HCT116 (cell line): ENCODE results near the gene PTOV1.

ENCODE experiments used
- CBX3 ChIP-seq: IDR thresholded peaks from 2 replicates; pipeline ENCODE4 v1.6.1; 2012; ENCODE audit warnings: low read depth
- FOSL1 ChIP-seq: IDR thresholded peaks from 2 replicates; pipeline ENCODE4 v1.6.1; 2012; ENCODE audit warnings: low read depth
- POLR2A ChIP-seq: IDR thresholded peaks from 2 replicates; pipeline ENCODE4 v1.7.0; 2011; ENCODE audit warnings: borderline replicate concordance; ENCODE audit not compliant: insufficient read depth, insufficient read length; ENCODE audit errors: extremely low read depth
- POLR2AphosphoS5 ChIP-seq: IDR thresholded peaks from 2 replicates; pipeline ENCODE4 v1.6.1; 2011; ENCODE audit warnings: mild to moderate bottlenecking, low read depth, low read length, moderate library complexity
- SP1 ChIP-seq: IDR thresholded peaks from 2 replicates; pipeline ENCODE4 v1.6.1; 2012; ENCODE audit warnings: low read depth
- SRF ChIP-seq: IDR thresholded peaks from 2 replicates; pipeline ENCODE4 v1.6.1; 2012; ENCODE audit warnings: low read depth
- YY1 ChIP-seq: IDR thresholded peaks from 2 replicates; pipeline ENCODE4 v1.6.1; 2011; ENCODE audit warnings: low read length, low read depth, moderate library complexity, mild to moderate bottlenecking; ENCODE audit not compliant: insufficient replicate concordance; ENCODE audit errors: extremely low read depth
- ZNF274 ChIP-seq: fragments of 200-500 bp; sonication (Bioruptor generic); IDR thresholded peaks from 2 replicates; pipeline ENCODE4 v1.6.1; 2014; ENCODE audit warnings: mild to moderate bottlenecking, low read depth, low read length, inconsistent platforms
- TF ChIP-seq, protein P1 (sequence below), 3 experiments: fragments of 200-600 bp in 1 of 3; sonication (generic) in 1 of 3; IDR thresholded peaks in 2 of 3; conservative IDR thresholded peaks in 1 of 3; 2 replicates each; pipeline ENCODE4 v1.5.1; 2012 to 2017; ENCODE audit warnings: low read depth in 2 of 3, low read length in 2 of 3, antibody characterized with exemption in 1 of 3, borderline replicate concordance in 1 of 3, control low read depth in 1 of 3, mild to moderate bottlenecking in 1 of 3, mixed read lengths in 1 of 3, mixed run types in 1 of 3, moderate library complexity in 1 of 3; ENCODE audit not compliant: insufficient read depth in 1 of 3
- TF ChIP-seq, protein P2 (sequence below): IDR thresholded peaks from 2 replicates; pipeline ENCODE4 v1.6.1; 2012
- TF ChIP-seq, protein P3 (sequence below): IDR thresholded peaks from 2 replicates; pipeline ENCODE4 v1.6.1; 2011; ENCODE audit warnings: mild to moderate bottlenecking, low read length, moderate library complexity; ENCODE audit not compliant: insufficient replicate concordance; ENCODE audit errors: extremely low read depth
- TF ChIP-seq, protein P4 (sequence below): IDR thresholded peaks from 2 replicates; pipeline ENCODE4 v1.6.1; 2012; ENCODE audit warnings: low read depth
- TF ChIP-seq, protein P5 (sequence below): IDR thresholded peaks from 2 replicates; pipeline ENCODE4 v1.6.1; 2012

DNA sequence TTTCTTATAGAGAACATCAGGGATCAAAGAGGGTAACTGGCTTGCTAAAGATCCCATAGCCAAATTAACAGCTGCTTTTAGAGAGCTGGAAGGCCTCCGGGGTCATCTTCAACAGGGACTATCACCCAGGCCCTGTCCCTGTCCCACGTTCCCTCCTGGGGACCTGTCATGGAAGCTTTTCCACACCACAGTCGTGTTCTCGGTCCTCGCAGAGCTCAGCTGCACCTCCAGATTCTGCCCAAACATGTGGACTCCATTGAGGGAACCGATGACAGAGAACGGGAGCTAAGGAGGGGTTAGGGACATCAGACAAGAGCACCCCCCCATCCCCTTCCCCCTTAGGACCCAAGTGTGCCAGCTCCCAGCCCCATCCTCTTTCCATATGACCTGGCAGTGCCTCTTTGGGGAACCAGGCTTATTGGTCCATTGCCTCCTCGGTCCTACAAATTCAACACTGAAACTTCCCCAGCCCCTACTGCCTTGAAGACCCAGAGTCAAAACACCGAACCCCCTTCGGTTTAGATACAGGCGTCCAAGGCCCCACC lies 38.4 kb upstream of the PTOV1 start:
- TF ChIP-seq, protein P1, sequence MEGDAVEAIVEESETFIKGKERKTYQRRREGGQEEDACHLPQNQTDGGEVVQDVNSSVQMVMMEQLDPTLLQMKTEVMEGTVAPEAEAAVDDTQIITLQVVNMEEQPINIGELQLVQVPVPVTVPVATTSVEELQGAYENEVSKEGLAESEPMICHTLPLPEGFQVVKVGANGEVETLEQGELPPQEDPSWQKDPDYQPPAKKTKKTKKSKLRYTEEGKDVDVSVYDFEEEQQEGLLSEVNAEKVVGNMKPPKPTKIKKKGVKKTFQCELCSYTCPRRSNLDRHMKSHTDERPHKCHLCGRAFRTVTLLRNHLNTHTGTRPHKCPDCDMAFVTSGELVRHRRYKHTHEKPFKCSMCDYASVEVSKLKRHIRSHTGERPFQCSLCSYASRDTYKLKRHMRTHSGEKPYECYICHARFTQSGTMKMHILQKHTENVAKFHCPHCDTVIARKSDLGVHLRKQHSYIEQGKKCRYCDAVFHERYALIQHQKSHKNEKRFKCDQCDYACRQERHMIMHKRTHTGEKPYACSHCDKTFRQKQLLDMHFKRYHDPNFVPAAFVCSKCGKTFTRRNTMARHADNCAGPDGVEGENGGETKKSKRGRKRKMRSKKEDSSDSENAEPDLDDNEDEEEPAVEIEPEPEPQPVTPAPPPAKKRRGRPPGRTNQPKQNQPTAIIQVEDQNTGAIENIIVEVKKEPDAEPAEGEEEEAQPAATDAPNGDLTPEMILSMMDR (IDR thresholded peaks at IDR 0.05 in 2 of 3, conservative IDR thresholded peaks at IDR 0.05 in 1 of 3; ENCODE audit: borderline replicate concordance in 1 of 3, insufficient read depth in 1 of 3, low read depth in 2 of 3, low read length in 2 of 3) = no peak
- TF ChIP-seq, protein P2, sequence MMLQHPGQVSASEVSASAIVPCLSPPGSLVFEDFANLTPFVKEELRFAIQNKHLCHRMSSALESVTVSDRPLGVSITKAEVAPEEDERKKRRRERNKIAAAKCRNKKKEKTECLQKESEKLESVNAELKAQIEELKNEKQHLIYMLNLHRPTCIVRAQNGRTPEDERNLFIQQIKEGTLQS = no peak
- TF ChIP-seq POLR2AphosphoS5 (no peak), POLR2A (no peak), ZNF274 (no peak), CBX3 (no peak), FOSL1 (no peak), YY1 (no peak), SRF (no peak), SP1 (no peak)
- TF ChIP-seq, protein P3, sequence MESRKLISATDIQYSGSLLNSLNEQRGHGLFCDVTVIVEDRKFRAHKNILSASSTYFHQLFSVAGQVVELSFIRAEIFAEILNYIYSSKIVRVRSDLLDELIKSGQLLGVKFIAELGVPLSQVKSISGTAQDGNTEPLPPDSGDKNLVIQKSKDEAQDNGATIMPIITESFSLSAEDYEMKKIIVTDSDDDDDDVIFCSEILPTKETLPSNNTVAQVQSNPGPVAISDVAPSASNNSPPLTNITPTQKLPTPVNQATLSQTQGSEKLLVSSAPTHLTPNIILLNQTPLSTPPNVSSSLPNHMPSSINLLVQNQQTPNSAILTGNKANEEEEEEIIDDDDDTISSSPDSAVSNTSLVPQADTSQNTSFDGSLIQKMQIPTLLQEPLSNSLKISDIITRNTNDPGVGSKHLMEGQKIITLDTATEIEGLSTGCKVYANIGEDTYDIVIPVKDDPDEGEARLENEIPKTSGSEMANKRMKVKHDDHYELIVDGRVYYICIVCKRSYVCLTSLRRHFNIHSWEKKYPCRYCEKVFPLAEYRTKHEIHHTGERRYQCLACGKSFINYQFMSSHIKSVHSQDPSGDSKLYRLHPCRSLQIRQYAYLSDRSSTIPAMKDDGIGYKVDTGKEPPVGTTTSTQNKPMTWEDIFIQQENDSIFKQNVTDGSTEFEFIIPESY = no peak
- TF ChIP-seq, protein P4, sequence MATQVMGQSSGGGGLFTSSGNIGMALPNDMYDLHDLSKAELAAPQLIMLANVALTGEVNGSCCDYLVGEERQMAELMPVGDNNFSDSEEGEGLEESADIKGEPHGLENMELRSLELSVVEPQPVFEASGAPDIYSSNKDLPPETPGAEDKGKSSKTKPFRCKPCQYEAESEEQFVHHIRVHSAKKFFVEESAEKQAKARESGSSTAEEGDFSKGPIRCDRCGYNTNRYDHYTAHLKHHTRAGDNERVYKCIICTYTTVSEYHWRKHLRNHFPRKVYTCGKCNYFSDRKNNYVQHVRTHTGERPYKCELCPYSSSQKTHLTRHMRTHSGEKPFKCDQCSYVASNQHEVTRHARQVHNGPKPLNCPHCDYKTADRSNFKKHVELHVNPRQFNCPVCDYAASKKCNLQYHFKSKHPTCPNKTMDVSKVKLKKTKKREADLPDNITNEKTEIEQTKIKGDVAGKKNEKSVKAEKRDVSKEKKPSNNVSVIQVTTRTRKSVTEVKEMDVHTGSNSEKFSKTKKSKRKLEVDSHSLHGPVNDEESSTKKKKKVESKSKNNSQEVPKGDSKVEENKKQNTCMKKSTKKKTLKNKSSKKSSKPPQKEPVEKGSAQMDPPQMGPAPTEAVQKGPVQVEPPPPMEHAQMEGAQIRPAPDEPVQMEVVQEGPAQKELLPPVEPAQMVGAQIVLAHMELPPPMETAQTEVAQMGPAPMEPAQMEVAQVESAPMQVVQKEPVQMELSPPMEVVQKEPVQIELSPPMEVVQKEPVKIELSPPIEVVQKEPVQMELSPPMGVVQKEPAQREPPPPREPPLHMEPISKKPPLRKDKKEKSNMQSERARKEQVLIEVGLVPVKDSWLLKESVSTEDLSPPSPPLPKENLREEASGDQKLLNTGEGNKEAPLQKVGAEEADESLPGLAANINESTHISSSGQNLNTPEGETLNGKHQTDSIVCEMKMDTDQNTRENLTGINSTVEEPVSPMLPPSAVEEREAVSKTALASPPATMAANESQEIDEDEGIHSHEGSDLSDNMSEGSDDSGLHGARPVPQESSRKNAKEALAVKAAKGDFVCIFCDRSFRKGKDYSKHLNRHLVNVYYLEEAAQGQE = no peak
- TF ChIP-seq, protein P5, sequence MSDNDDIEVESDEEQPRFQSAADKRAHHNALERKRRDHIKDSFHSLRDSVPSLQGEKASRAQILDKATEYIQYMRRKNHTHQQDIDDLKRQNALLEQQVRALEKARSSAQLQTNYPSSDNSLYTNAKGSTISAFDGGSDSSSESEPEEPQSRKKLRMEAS = no peak
